NCI-H526 (cell line): ENCODE results near the gene ERBB4.
A peak's percentile ranks its signal among the peaks of the same experiment; 100 is the strongest.

Experiments used
- DNase-seq, 2 experiments: peaks; one replicate each; lab custom pipeline; 2025; lab: John Stamatoyannopoulos, UW

Gene ERBB4

GRCh38 chr2:212364112-212364985 lies 174.3 kb downstream of the ERBB4 start:
- DNase-seq = peak; percentile 6 to 43

- DNase-seq = peak; percentile 89 to 95
These were observed 177.3 kb downstream of the ERBB4 start for GRCh38 chr2:212361174-212361756.

GRCh38 chr2:212360068-212360460 lies 178.5 kb downstream of the ERBB4 start:
- DNase-seq = peak in 1 of 2 experiments; percentile 50

GRCh38 chr2:212359425-212360067 lies 179.1 kb downstream of the ERBB4 start:
- peak; percentile 78 to 87 for DNase-seq

- DNase-seq = peak; percentile 27 to 46
These were observed 181.0 kb downstream of the ERBB4 start for GRCh38 chr2:212357606-212358005.

GRCh38 chr2:212354382-212354781 lies 184.2 kb downstream of the ERBB4 start:
- DNase-seq = no peak

- DNase-seq = no peak
These were observed 190.1 kb downstream of the ERBB4 start for GRCh38 chr2:212348501-212348900.

GRCh38 chr2:212346865-212347264 lies 191.7 kb downstream of the ERBB4 start:
- DNase-seq = no peak

GRCh38 chr2:212345966-212346365 lies 192.6 kb downstream of the ERBB4 start:
- no peak for DNase-seq

GRCh38 chr2:212344131-212344530 lies 194.5 kb downstream of the ERBB4 start:
- no peak for DNase-seq

GRCh38 chr2:212343167-212343566 lies 195.4 kb downstream of the ERBB4 start:
- DNase-seq = no peak

- no peak for DNase-seq
These were observed 200.9 kb downstream of the ERBB4 start for GRCh38 chr2:212337486-212338343.

- no peak for DNase-seq
These were observed 201.6 kb downstream of the ERBB4 start for GRCh38 chr2:212337036-212337435.

GRCh38 chr2:212330263-212330662 lies 208.3 kb downstream of the ERBB4 start:
- no peak for DNase-seq

- DNase-seq = no peak
These were observed 209.7 kb downstream of the ERBB4 start for GRCh38 chr2:212328712-212329496.

- no peak for DNase-seq
These were observed 210.5 kb downstream of the ERBB4 start for GRCh38 chr2:212328136-212328535.

- DNase-seq = no peak
These were observed 211.3 kb downstream of the ERBB4 start for GRCh38 chr2:212327171-212327809.

GRCh38 chr2:212318636-212319035 lies 220.0 kb downstream of the ERBB4 start:
- DNase-seq = no peak

GRCh38 chr2:212314680-212315079 lies 223.9 kb downstream of the ERBB4 start:
- DNase-seq = no peak

- DNase-seq = no peak
These were observed 226.7 kb downstream of the ERBB4 start for GRCh38 chr2:212311807-212312404.
